K562 (cell line): ENCODE measurements around the gene NMNAT1. TPM values are rescaled to one million over a fixed set of nuclear protein-coding genes. Genes with fewer than 3 reads are reported as not detected.

Experiments used
- ARID4B ChIP-seq: sonication (generic); formaldehyde crosslinking; IDR thresholded peaks from 2 replicates; pipeline ENCODE4 v1.8.0; 2022; ENCODE audit warnings: mild to moderate bottlenecking, missing genetic modification reagents
- DACH1 ChIP-seq: fragments of 450-650 bp; IDR thresholded peaks from 2 replicates; pipeline ENCODE4 v1.6.1; 2018; ENCODE audit not compliant: partially characterized antibody
- E2F6 ChIP-seq, 2 experiments: IDR thresholded peaks; 2 replicates each; pipeline ENCODE4 v1.6.1; 2011; ENCODE audit warnings: borderline replicate concordance in 1 of 2, control low read depth in 1 of 2, low read depth in 1 of 2, low read length in 1 of 2, mild to moderate bottlenecking in 1 of 2, mixed read lengths in 1 of 2, moderate library complexity in 1 of 2; ENCODE audit not compliant: insufficient read depth in 1 of 2, insufficient read length in 1 of 2, poor library complexity in 1 of 2, severe bottlenecking in 1 of 2; ENCODE audit errors: extremely low read depth in 1 of 2
- FOS ChIP-seq: IDR thresholded peaks from 3 replicates; pipeline ENCODE4 v1.6.1; 2011; ENCODE audit not compliant: insufficient read length; ENCODE audit errors: extremely low read depth
- FOXM1 ChIP-seq, 2 experiments: fragments of 450-650 bp in 1 of 2; sonication (generic) in 1 of 2; formaldehyde crosslinking in 1 of 2; IDR thresholded peaks; 2 replicates each; pipeline versions ENCODE4 v1.6.1 to v1.9.0; 2017 to 2022; ENCODE audit warnings: low read depth in 2 of 2, mild to moderate bottlenecking in 2 of 2, missing genetic modification reagents in 1 of 2, moderate library complexity in 1 of 2
- HBP1 ChIP-seq: fragments of 450-650 bp; formaldehyde crosslinking; IDR thresholded peaks from 2 replicates; pipeline ENCODE4 v1.4.0; 2022; ENCODE audit warnings: missing genetic modification characterization
- HCFC1 ChIP-seq: IDR thresholded peaks from 2 replicates; pipeline ENCODE4 v1.6.1; 2012; ENCODE audit warnings: low read depth, low read length, improper control_type of control experiment
- HDGF ChIP-seq: fragments of 450-650 bp; IDR thresholded peaks from 2 replicates; pipeline ENCODE4 v1.6.1; 2016
- JUNB ChIP-seq: fragments of 450-650 bp; formaldehyde crosslinking; conservative IDR thresholded peaks from 2 replicates; pipeline ENCODE4 v1.4.0; 2020; ENCODE audit warnings: mild to moderate bottlenecking
- PHF20 ChIP-seq: fragments of 450-650 bp; IDR thresholded peaks from 2 replicates; pipeline ENCODE4 v1.6.1; 2018; ENCODE audit not compliant: partially characterized antibody
- TFE3 ChIP-seq: fragments of 450-650 bp; formaldehyde crosslinking; IDR thresholded peaks from 2 replicates; pipeline ENCODE4 v1.4.0; 2020; ENCODE audit warnings: mild to moderate bottlenecking, mixed read lengths
- U2AF2 ChIP-seq: fragments of 200-400 bp; formaldehyde crosslinking; optimal IDR thresholded peaks from 2 replicates; pipeline ENCODE3; 2017; ENCODE audit warnings: low read depth, mild to moderate bottlenecking, low read length
- USF1 ChIP-seq: sonication (generic); formaldehyde crosslinking; IDR thresholded peaks from 2 replicates; pipeline ENCODE4 v1.9.0; 2022; ENCODE audit warnings: mild to moderate bottlenecking, missing genetic modification reagents
- ZC3H11A ChIP-seq: IDR thresholded peaks from 2 replicates; pipeline ENCODE4 v1.6.1; 2012; ENCODE audit warnings: low read depth, low read length, improper control_type of control experiment
- polyA plus RNA-seq, 8 experiments: library from polyadenylated mRNA; depleted of rRNA in 4 of 8; stranded (reverse) in 5 of 8; unstranded in 3 of 8; fragments of >200 nt; fragmentation: Nextera tagmentation in 2 of 8; fragmentation: Illumina TruSeq in 1 of 8; extraction: Ambion mirVana in 2 of 8; extraction: Trizol in 1 of 8; gene quantifications; 2 replicates each; pipeline versions ENCODE4 v1.2.1 to v1.2.3, GENCODE V29; 2011 to 2014; ENCODE audit warnings: inconsistent platforms in 1 of 8, missing spikeins in 1 of 8
- total RNA-seq, 7 experiments: library from RNA; depleted of rRNA in 6 of 7; stranded (reverse); fragments of >200 nt in 6 of 7; fragmentation: Illumina TruSeq in 2 of 7; extraction: Trizol in 2 of 7; gene quantifications; 2 replicates each; pipeline versions ENCODE4 v1.2.1 to v1.2.3, GENCODE V29; 2011 to 2021; ENCODE audit warnings: low replicate concordance in 1 of 7
- TF ChIP-seq, protein P1 (sequence below): fragments of 450-650 bp; conservative IDR thresholded peaks from 2 replicates; pipeline ENCODE4 v1.6.1; 2016; ENCODE audit warnings: missing genetic modification characterization, low read depth, mild to moderate bottlenecking, missing compliant biosample characterization, moderate library complexity

NMNAT1 gene
- total and polyA plus RNA-seq, 9 of the 15 experiments (the other 6 are each of a cell fraction or from before 2014, with no cell fraction given) = 5.1 to 14.6 (median 12.1) TPM

- TF ChIP-seq PHF20 (peak; percentile 54), DACH1 (no peak), ARID4B (CRISPR knock-in tag) (peak; percentile 34), HDGF (peak; percentile 76; the same call in 1 of the 2 replicates), FOXM1 (IDR thresholded peaks at IDR 0.05; ENCODE audit: low read depth) (no peak), FOXM1 (CRISPR knock-in tag; IDR thresholded peaks at IDR 0.05; ENCODE audit: low read depth) (no peak), TFE3 (CRISPR knock-in tag) (no peak), FOS (no peak), JUNB (CRISPR knock-in tag) (no peak), U2AF2 (no peak), HCFC1 (peak; percentile 8; the same call in 1 of the 2 replicates), ZC3H11A (no peak), USF1 (CRISPR knock-in tag) (no peak), E2F6 (IDR thresholded peaks at IDR 0.05; ENCODE audit: borderline replicate concordance in 1 of 2, extremely low read depth in 1 of 2, insufficient read depth in 1 of 2, insufficient read length in 1 of 2, low read depth in 1 of 2, low read length in 1 of 2, poor library complexity in 1 of 2, severe bottlenecking in 1 of 2) (no peak), HBP1 (CRISPR knock-in tag) (no peak)
- TF ChIP-seq, protein P1, sequence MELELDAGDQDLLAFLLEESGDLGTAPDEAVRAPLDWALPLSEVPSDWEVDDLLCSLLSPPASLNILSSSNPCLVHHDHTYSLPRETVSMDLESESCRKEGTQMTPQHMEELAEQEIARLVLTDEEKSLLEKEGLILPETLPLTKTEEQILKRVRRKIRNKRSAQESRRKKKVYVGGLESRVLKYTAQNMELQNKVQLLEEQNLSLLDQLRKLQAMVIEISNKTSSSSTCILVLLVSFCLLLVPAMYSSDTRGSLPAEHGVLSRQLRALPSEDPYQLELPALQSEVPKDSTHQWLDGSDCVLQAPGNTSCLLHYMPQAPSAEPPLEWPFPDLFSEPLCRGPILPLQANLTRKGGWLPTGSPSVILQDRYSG (tag) = no peak
Measured at GRCh38 chr1:9909234-9910046, 33.8 kb upstream of the NMNAT1 start (continued).
